OCI-M2 (cell line): ENCODE measurements around the gene UTY.

Experiments used
- DNase-seq: peaks from one replicate; lab custom pipeline; 2025; ENCODE audit not compliant: unreplicated experiment; lab: John Stamatoyannopoulos, UW

UTY gene

GRCh38 chrY:13416869-13417661 lies 62.8 kb downstream of the UTY start:
- DNase-seq: no peak

- DNase-seq: no peak
Observed at GRCh38 chrY:13415556-13415955, 64.3 kb downstream of the UTY start.

GRCh38 chrY:13398876-13399275 lies 81.0 kb downstream of the UTY start:
- no peak for DNase-seq

- DNase-seq: no peak
Observed at GRCh38 chrY:13381110-13381683, 98.6 kb downstream of the UTY start.

- DNase-seq: no peak
Observed at GRCh38 chrY:13370868-13371800, 108.7 kb downstream of the UTY start.

- no peak for DNase-seq
Observed at GRCh38 chrY:13370245-13370644, 109.6 kb downstream of the UTY start.

GRCh38 chrY:13368513-13368845 lies 111.4 kb downstream of the UTY start:
- no peak for DNase-seq

GRCh38 chrY:13363641-13364040 lies 116.2 kb downstream of the UTY start:
- DNase-seq: no peak

- DNase-seq: no peak
Observed at GRCh38 chrY:13362662-13363061, 117.2 kb downstream of the UTY start.

- DNase-seq: no peak
Observed at GRCh38 chrY:13361656-13362636, 117.9 kb downstream of the UTY start.

GRCh38 chrY:13351443-13351842 lies 128.4 kb downstream of the UTY start:
- no peak for DNase-seq

- DNase-seq: no peak
Observed at GRCh38 chrY:13347106-13347505, 132.7 kb downstream of the UTY start.

- DNase-seq: no peak
Observed at GRCh38 chrY:13345549-13345948, 134.3 kb downstream of the UTY start.

GRCh38 chrY:13343307-13343946 lies 136.4 kb downstream of the UTY start:
- no peak for DNase-seq

- DNase-seq: no peak
Observed at GRCh38 chrY:13339939-13340338, 139.9 kb downstream of the UTY start.

GRCh38 chrY:13339381-13339780 lies 140.5 kb downstream of the UTY start:
- no peak for DNase-seq

- DNase-seq: no peak
Observed at GRCh38 chrY:13338711-13339110, 141.1 kb downstream of the UTY start.

- DNase-seq: no peak
Observed at GRCh38 chrY:13337934-13338333, 141.9 kb downstream of the UTY start.

- no peak for DNase-seq
Observed at GRCh38 chrY:13333791-13334190, 146.0 kb downstream of the UTY start.

- no peak for DNase-seq
Observed at GRCh38 chrY:13330651-13331050, 149.2 kb downstream of the UTY start.
